MG63 (cell line): ENCODE data around the gene COQ2. TPM values are rescaled to one million over a fixed set of nuclear protein-coding genes. Genes with fewer than 3 reads are reported as not detected.

ENCODE experiments used
- total RNA-seq: library from RNA; depleted of rRNA; stranded (reverse); fragments of >200 nt; shearing (Covaris generic); gene quantifications from 2 replicates; pipeline ENCODE4 v1.2.3, GENCODE V29; 2014; ENCODE audit warnings: low replicate concordance; rRNA removed

COQ2 gene
- total RNA-seq, 1 experiment from 2014 or later, result 21.8 TPM

Other genes starting within 250 kb of the COQ2 start
- gene COPS4, start 249.6 kb downstream of the COQ2 start, total RNA-seq, result 127 and 147 TPM in 2 replicates
- gene PLAC8, start 170.1 kb downstream of the COQ2 start, total RNA-seq, result not detected in 2 replicates
- 2.1 TPM in 1 of 2 replicates, not detected in the other for gene HPSE, start 50.0 kb upstream of the COQ2 start, total RNA-seq
- 4.4 and 6.7 TPM in 2 replicates for gene HELQ, start 171.0 kb upstream of the COQ2 start, total RNA-seq
- gene MRPS18C, start 171.3 kb upstream of the COQ2 start, total RNA-seq, result 20.9 and 26.7 TPM in 2 replicates
- gene ABRAXAS1, start 200.3 kb upstream of the COQ2 start, total RNA-seq, result 1.7 and 2.4 TPM in 2 replicates